GM11168 (cell line): ENCODE results near the gene PIP5K1A.

Source experiments
- in situ Hi-C: fragments of 300-500 bp; cut with MboI; formaldehyde crosslinking; loops from one replicate; pipeline ENCODE4 v1.12.0; 2022; ENCODE audit warnings: low sequenced_read_pairs; ENCODE audit not compliant: unreplicated experiment

The PIP5K1A gene

GRCh38 chr1:151286619-151287340, 88.4 kb downstream of the PIP5K1A start:
- in situ Hi-C loops, result no loop called here

GRCh38 chr1:151287341-151287699, 89.0 kb downstream of the PIP5K1A start:
- in situ Hi-C loops, result no loop called here

DNA sequence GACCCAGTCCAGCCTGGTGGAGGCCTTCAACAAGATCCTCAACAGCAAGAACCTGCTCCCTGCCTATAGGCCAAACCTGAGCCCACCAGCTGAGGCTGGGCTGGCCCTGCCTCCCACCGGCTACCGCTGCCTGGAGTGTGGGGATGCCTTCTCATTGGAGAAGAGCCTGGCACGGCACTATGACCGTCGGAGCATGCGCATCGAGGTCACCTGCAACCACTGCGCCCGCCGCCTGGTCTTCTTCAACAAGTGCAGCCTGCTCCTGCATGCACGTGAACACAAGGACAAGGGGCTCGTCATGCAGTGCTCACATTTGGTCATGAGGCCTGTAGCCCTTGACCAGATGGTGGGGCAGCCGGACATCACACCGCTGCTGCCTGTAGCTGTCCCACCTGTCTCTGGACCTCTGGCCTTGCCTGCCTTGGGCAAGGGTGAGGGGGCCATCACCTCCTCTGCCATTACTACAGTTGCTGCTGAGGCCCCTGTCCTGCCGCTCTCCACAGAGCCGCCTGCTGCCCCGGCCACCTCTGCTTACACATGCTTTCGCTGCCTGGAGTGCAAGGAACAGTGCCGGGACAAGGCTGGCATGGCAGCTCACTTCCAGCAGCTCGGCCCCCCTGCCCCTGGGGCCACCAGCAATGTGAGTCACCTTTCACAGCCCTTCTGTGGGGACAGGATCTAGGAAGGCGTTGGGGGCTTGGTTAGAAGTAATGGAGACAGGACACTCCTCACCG, 89.6 kb downstream of the PIP5K1A start:
- in situ Hi-C loops, result no loop called here

DNA sequence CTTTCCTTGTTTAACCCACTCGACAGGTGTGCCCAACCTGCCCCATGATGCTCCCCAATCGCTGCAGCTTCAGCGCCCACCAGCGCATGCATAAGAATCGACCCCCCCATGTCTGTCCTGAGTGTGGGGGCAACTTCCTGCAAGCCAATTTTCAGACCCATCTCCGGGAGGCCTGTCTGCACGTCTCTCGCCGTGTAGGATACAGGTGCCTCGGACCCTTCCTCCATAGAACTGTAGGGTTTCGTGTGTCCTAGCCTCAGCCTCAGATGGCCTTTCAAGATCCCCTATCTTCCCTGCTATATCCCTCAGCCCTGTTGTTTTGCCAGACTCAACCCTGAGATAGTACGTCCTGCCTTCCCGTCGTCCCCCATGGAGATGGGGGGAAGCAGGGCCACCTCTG, 90.2 kb downstream of the PIP5K1A start:
- in situ Hi-C loops, result no loop called here

DNA sequence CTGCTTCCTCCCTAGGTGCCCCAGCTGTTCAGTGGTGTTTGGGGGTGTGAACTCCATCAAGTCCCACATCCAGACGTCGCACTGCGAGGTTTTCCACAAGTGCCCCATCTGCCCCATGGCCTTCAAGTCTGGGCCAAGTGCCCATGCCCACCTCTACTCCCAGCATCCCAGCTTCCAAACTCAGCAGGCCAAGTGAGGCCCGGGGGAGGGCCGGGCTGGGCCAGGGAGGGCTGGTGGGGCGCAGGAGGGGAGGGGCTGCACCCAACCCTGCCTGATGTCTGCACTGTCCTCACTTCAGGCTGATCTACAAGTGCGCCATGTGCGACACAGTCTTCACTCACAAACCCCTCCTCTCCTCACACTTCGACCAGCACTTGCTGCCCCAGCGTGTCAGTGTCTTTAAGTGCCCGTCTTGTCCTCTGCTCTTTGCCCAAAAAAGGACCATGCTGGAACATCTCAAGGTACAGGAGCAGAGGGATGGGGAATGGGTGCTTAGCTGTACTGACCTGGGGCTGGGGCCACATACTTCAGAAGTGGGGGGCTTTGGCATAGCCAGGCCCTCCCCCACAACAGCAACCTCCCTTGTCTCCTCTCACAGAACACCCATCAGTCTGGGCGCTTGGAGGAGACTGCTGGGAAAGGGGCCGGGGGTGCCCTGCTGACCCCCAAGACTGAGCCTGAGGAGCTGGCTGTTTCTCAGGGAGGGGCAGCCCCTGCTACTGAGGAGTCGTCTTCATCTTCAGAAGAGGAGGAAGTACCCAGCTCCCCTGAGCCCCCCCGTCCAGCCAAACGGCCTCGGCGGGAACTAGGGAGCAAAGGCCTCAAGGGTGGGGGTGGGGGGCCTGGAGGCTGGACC, 91.0 kb downstream of the PIP5K1A start:
- in situ Hi-C loops, result no loop called here

- in situ Hi-C loops, result no loop called here
Measured at GRCh38 chr1:151289991-151290708, 91.8 kb downstream of the PIP5K1A start.

GRCh38 chr1:151290709-151291303, 92.5 kb downstream of the PIP5K1A start:
- in situ Hi-C loops, result no loop called here

DNA sequence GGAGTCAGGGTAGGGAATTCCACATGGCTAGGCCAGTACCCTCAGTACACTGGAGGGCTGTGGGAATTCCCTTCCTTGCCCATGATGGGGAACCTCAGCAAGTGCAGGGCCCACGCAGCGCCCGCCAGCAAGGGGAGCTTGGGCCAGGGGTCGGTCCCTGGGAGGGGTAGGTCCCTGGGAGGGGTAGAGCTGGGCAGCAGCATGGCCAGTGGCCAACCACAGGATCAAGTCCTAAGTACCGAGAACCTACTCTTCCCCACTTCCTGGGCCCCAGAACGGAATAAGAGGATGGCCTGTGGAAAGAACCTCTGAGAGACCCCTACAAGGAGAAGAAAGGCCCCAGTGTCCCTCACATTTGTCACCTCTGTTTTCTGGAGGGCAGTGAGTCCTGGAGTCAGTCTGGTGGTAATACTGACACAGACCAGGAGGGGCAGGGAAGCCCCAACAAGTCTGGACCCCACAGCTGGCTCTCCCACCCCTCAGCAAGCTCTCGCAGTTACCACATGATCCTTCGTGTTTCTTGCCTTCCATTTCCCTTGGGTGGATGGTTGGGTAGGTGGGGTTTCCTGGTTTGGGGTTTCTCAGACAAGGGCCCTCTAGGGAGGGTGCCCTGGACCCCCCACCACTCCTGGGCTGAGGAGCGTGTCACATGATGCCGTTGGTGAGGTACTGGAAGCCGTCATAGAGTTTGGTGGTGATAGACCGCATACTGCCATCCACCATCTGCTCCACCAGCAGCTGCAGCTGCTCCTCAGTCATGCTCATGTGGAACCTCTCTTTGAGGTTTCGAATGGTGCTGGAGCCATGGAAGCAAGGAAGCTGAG, 94.1 kb downstream of the PIP5K1A start:
- in situ Hi-C loops, result no loop called here

GRCh38 chr1:151293093-151293492, 94.7 kb downstream of the PIP5K1A start:
- in situ Hi-C loops, result no loop called here

- in situ Hi-C loops, result no loop called here
Measured at GRCh38 chr1:151294742-151295462, 96.5 kb downstream of the PIP5K1A start.
